ENCODE results near the gene EEIG1.

- TF ChIP-seq, protein P1, sequence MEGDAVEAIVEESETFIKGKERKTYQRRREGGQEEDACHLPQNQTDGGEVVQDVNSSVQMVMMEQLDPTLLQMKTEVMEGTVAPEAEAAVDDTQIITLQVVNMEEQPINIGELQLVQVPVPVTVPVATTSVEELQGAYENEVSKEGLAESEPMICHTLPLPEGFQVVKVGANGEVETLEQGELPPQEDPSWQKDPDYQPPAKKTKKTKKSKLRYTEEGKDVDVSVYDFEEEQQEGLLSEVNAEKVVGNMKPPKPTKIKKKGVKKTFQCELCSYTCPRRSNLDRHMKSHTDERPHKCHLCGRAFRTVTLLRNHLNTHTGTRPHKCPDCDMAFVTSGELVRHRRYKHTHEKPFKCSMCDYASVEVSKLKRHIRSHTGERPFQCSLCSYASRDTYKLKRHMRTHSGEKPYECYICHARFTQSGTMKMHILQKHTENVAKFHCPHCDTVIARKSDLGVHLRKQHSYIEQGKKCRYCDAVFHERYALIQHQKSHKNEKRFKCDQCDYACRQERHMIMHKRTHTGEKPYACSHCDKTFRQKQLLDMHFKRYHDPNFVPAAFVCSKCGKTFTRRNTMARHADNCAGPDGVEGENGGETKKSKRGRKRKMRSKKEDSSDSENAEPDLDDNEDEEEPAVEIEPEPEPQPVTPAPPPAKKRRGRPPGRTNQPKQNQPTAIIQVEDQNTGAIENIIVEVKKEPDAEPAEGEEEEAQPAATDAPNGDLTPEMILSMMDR (IDR thresholded peaks at IDR 0.05): peak in 1 of 5 experiments; percentile 15
- no peak for TF ChIP-seq POLR2A (IDR thresholded peaks at IDR 0.05)
Measured at GRCh38 chr9:127979333-127980059, 1.3 kb downstream of the EEIG1 start.

All from tibial nerve (tissue), 3 donors.